ENCODE measurements around the gene RPS2. TPM values are rescaled to one million over a fixed set of nuclear protein-coding genes. Genes with fewer than 3 reads are reported as not detected.
A peak's percentile ranks its signal among the peaks of the same experiment; 100 is the strongest.

Gene RPS2
- total RNA-seq, 4 donors from 2014 or later, result 899 to 1,585 (median 1,295) TPM

DNA sequence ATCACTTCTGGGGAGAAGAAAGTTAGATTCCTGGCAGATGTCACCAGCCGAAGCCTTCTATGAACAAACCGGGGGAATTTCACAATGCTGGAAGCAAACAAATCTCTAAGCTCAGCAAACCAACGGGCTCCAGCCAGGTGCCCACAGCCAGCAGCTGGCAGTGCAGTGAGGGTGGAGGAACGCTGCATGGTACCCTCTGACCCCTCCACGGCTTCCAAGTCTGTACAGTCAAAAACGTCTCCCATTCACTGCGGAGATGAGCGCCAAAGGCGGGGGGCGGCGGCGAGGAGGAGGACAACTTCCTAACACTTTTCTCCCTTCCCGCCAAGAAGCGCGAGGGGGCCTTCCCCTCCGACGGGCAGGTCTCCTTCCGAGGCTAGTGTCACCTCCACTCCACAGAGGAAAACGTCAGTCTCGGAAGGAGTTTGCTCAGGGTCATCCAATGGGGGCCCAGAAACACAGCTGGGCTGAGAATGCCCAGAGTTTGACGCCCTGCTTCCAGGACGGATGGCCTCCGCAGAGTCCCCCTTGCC lies 44.1 kb upstream of the RPS2 start:
- peaks cover 4 to 65% (median 41%) of the 10 kb centered on the region in 3 donors for H3K4me1 ChIP-seq
- 2 to 14% methylated on average over 2 to 10 of the region's 23 CpGs for WGBS, 2 donors (ENCODE audit: low coverage in 1 of 2)

GRCh38 chr16:2008009-2008526 lies 43.4 kb upstream of the RPS2 start:
- peak overlapping the region in 3 of 4 donors; percentile 39 to 95 (median 95) for H3K27ac ChIP-seq
- H3K4me3 ChIP-seq, result peak overlapping the region in 1 of 2 donors; percentile 70
- peaks cover 0 to 14% of the 10 kb centered on the region in 2 donors for H3K36me3 ChIP-seq
- H3K9me3 ChIP-seq, result no peaks in the 10 kb centered on the region
- ATAC-seq, result no peak
- TF ChIP-seq POLR2AphosphoS5 (IDR thresholded peaks at IDR 0.05) (no peak), POLR2A (IDR thresholded peaks at IDR 0.05) (no peak), CTCF (IDR thresholded peaks at IDR 0.05) (no peak), EP300 (IDR thresholded peaks at IDR 0.05) (no peak)
- whole genome bisulfite sequencing, 2 donors (ENCODE audit: low coverage in 1 of 2), result 57 to 60% methylated on average over 4 to 9 of the region's 15 CpGs
- H3K27me3 ChIP-seq, result no peaks in the 10 kb centered on the region
- H3K4me1 ChIP-seq, result peaks cover 4 to 71% (median 44%) of the 10 kb centered on the region in 3 donors

More for the DNA sequence above, 44.1 kb upstream of the RPS2 start:
- Histone ChIP-seq H3K4me3 (peak overlapping the region; percentile 70 to 90), H3K27me3 (no peaks in the 10 kb centered on the region), H3K27ac (peak overlapping the region; percentile 85 to 95 (median 94)), H3K36me3 (peaks cover 0 to 9% of the 10 kb centered on the region in 2 donors), H3K9me3 (no peaks in the 10 kb centered on the region)
- ATAC-seq, result no peak
- TF ChIP-seq EP300 (IDR thresholded peaks at IDR 0.05) (no peak), POLR2AphosphoS5 (IDR thresholded peaks at IDR 0.05) (peak; percentile 16)

- H3K36me3 ChIP-seq, result peaks cover 0 to 22% of the 10 kb centered on the region in 2 donors
- H3K27ac ChIP-seq, result peak overlapping the region in 1 of 4 donors; percentile 95
- H3K4me3 ChIP-seq, result peak overlapping the region in 1 of 2 donors; percentile 70
- H3K9me3 ChIP-seq, result no peaks in the 10 kb centered on the region
- H3K27me3 ChIP-seq, result no peaks in the 10 kb centered on the region
- H3K4me1 ChIP-seq, result peaks cover 4 to 73% (median 44%) of the 10 kb centered on the region in 3 donors
- no peak for ATAC-seq
- TF ChIP-seq POLR2A (IDR thresholded peaks at IDR 0.05), result no peak
- TF ChIP-seq POLR2AphosphoS5 (IDR thresholded peaks at IDR 0.05), result no peak
- TF ChIP-seq CTCF (IDR thresholded peaks at IDR 0.05), result no peak
- no peak for TF ChIP-seq EP300 (IDR thresholded peaks at IDR 0.05)
- 76% methylated on average over 6 of the region's 16 CpGs; no CpG with 5 or more reads in 1 of the 2 donors for WGBS, 2 donors (ENCODE audit: low coverage in 1 of 2)
These were observed 42.6 kb upstream of the RPS2 start for GRCh38 chr16:2007081-2007836.

DNA sequence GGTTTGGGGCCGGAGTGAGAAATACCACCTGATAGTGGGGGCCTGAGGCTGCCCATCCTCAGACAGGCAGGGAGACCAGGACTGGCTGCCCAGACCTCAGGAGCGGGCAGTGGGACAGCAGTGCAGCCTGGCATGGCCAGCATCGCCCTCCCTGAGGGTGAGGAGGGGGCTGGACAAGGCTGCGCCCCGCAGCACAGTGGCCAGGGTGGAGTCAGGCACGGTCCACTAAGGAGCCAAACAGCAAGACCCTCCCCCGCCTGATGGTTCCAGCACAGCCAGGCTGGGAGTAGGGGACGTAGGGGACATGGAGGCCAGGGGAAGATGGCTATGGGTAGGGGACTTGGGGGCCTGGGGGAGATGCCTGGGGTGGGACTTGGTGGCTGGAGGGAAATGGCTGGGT lies 41.7 kb upstream of the RPS2 start:
- H3K4me3 ChIP-seq, result no peak overlapping the region
- no peaks in the 10 kb centered on the region for H3K9me3 ChIP-seq
- no peak overlapping the region for H3K27ac ChIP-seq
- 90 to 93% methylated on average over 4 of the region's 8 CpGs for WGBS, 2 donors (ENCODE audit: low coverage in 1 of 2)
- peaks cover 0 to 32% of the 10 kb centered on the region in 2 donors for H3K36me3 ChIP-seq
- no peak for TF ChIP-seq POLR2AphosphoS5 (IDR thresholded peaks at IDR 0.05)
- no peak for TF ChIP-seq POLR2A (IDR thresholded peaks at IDR 0.05)
- no peak for TF ChIP-seq EP300 (IDR thresholded peaks at IDR 0.05)
- TF ChIP-seq CTCF (IDR thresholded peaks at IDR 0.05), result no peak
- no peak for ATAC-seq
- H3K27me3 ChIP-seq, result no peaks in the 10 kb centered on the region
- H3K4me1 ChIP-seq, result peaks cover 4 to 73% (median 44%) of the 10 kb centered on the region in 3 donors

- WGBS, 2 donors (ENCODE audit: low coverage in 1 of 2), result 40% methylated on average over 1 of the region's 21 CpGs; no CpG with 5 or more reads in 1 of the 2 donors
- Histone ChIP-seq H3K27ac (no peak overlapping the region), H3K27me3 (no peaks in the 10 kb centered on the region), H3K9me3 (no peaks in the 10 kb centered on the region), H3K36me3 (peaks cover 0 to 39% of the 10 kb centered on the region in 2 donors), H3K4me3 (no peak overlapping the region), H3K4me1 (peaks cover 4 to 71% (median 44%) of the 10 kb centered on the region in 3 donors)
- no peak for ATAC-seq
- TF ChIP-seq POLR2AphosphoS5 (IDR thresholded peaks at IDR 0.05), result no peak
- TF ChIP-seq POLR2A (IDR thresholded peaks at IDR 0.05), result no peak
- TF ChIP-seq EP300 (IDR thresholded peaks at IDR 0.05), result no peak
- no peak for TF ChIP-seq CTCF (IDR thresholded peaks at IDR 0.05)
These were observed 41.0 kb upstream of the RPS2 start for GRCh38 chr16:2005646-2006045.
